GM19328 (cell line): ENCODE results near the gene SOWAHD.
A peak's percentile ranks its signal among the peaks of the same experiment; 100 is the strongest.
"Not testable (repeated sequence)": the region's sequence is repeated elsewhere in the genome, so short reads cannot be mapped to it uniquely, and the experiment has no call there.

Experiments
- ATAC-seq: cut with Tn5 transposase; IDR thresholded peaks from one replicate; pipeline ENCODE4 v1.9.1; 2021; ENCODE audit warnings: mild to moderate bottlenecking, moderate library complexity; ENCODE audit not compliant: unreplicated experiment

SOWAHD gene

DNA sequence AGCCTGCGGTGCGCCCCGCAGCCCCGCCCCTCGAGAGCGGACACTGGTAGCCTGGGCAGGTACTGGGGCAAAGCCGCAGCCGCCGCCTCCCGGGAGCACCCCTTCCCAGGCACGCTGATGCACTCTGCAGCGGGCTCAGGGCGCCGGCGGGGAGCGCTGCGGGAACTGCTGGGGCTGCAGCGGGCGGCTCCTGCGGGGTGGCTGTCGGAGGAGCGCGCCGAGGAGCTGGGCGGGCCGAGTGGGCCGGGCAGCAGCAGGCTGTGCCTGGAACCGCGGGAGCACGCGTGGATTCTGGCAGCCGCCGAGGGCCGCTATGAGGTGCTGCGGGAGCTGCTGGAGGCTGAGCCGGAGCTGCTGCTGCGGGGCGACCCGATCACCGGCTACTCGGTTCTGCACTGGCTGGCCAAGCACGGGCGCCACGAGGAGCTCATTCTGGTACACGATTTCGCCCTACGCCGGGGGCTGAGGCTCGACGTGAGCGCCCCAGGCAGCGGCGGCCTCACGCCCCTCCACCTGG, 401 bp downstream of the SOWAHD start:
- no peak for ATAC-seq

DNA sequence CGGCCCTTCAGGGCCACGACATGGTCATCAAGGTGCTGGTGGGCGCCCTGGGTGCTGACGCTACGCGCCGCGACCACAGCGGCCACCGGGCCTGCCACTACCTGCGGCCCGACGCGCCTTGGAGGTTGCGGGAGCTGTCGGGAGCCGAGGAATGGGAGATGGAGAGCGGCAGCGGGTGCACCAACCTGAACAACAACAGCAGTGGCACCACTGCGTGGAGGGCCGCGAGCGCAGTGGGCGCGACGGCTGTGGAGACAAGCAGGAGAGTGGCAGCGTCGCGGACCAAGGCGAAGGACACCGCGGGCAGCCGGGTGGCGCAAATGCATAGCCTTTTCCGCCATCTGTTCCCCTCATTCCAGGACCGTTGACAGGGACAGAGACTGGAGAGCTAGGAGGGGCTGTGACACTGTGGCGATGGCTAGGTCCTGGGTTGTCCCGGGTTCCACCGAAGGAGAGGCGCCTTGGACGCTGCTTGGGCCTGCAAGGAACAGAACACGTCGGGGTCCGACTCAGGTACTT, 919 bp downstream of the SOWAHD start:
- no peak for ATAC-seq

GRCh38 chrX:119760026-119760877, 1.9 kb downstream of the SOWAHD start:
- no peak for ATAC-seq

- ATAC-seq = no peak
Observed at GRCh38 chrX:119762718-119763117, 4.3 kb downstream of the SOWAHD start.

DNA sequence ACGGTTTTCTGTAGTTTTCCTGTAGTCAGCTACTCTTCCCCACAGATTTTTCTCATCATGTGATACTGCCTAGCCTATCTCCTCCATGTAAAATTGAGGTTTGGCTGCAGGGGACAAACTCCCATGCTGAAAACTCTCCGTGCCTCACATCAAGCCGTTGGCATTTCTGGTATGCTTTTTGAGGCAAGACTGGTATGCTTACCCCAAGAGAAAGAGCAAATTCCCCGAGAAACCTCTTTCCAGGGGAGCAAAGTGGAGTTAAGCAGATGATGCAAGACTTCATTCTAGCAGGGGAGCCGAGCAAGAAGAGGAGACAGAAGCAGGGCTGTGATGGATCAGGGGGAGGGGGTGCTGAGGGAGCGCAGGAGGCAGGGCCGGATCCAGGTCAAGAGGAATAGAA, 4.8 kb downstream of the SOWAHD start:
- no peak for ATAC-seq

DNA sequence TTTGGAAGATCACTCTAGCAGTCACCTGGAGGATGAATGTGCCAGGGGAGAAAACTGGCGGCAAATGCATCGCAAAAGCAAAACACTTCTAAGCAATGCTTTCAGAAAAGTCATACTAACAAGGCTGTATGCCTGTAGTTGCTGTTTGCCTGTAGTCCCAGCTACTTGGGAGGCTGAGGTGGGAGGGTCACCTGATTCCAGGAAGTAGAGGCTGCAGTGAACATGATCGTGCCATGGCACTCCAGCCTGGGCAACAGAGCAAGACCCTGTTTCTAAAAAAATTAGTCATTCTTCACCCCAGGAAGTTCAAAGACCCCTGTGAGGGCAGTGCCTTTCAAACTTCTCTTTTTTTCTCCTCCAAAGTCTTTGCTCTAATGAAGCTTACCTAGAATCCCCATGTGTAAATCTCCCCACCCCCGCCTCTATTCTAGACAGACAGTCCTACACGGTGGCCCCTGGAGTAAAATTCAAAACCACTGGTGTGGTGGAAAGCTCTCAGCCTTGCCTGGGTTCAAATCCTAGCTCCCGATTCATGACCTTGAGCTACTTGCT, 5.5 kb downstream of the SOWAHD start:
- no peak for ATAC-seq

DNA sequence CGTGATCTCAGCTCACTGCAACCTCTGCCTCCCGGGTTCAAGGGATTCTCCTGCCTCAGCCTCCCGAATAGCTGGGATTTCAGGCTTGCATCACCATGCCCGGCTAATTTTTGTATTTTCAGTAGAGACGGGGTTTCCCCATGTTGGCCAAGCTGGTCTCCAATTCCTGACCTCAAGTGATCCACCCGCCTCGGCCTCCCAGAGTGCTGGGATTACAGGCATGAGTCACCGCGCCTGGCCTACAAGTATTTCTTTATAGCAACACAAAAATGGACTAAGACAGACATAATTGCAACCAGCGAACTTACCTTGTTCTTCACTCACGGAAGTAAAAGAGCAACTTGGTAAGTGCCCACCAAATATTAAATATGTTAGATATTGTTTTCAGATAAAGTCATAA, 10.0 kb downstream of the SOWAHD start:
- ATAC-seq = not testable (repeated sequence)

GRCh38 chrX:119769388-119769787, 11.0 kb downstream of the SOWAHD start:
- not testable (repeated sequence) for ATAC-seq

- no peak for ATAC-seq
Observed at GRCh38 chrX:119775517-119776238, 17.3 kb downstream of the SOWAHD start.

GRCh38 chrX:119778829-119779228, 20.4 kb downstream of the SOWAHD start:
- ATAC-seq = no peak

GRCh38 chrX:119783026-119783425, 24.6 kb downstream of the SOWAHD start:
- ATAC-seq = no peak

DNA sequence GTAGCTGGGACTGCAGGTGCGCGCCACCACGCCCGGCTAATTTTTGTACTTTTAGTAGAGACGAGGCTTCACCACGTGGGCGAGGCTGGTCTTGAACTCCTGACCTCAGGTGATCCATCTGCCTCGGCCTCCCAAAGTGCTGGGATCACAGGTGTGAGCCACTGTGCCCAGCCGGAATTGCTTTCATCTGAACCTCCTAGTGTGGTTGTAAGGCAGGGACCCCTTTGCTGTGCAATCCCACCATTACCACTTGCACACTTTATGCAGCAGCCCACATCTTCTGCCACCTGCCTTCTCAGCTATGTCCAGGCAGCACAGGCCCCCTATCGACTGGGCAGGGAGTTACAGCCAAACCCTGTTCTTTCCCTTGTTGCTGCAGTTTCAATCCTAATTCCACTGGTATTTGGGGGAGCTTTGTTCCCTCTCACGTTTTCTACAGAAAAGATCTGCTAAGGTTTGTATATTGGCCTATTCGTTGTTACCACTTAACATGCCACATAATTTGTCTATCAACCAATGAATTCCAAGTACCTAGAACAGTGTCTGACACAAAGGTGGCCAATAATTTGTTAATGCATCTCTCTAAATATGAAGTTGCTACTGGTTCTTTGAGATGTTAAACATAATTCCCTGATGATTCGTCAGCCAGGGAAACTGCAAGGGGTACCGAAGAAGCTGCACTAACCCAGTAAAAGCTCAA, 26.5 kb downstream of the SOWAHD start:
- no peak for ATAC-seq

DNA sequence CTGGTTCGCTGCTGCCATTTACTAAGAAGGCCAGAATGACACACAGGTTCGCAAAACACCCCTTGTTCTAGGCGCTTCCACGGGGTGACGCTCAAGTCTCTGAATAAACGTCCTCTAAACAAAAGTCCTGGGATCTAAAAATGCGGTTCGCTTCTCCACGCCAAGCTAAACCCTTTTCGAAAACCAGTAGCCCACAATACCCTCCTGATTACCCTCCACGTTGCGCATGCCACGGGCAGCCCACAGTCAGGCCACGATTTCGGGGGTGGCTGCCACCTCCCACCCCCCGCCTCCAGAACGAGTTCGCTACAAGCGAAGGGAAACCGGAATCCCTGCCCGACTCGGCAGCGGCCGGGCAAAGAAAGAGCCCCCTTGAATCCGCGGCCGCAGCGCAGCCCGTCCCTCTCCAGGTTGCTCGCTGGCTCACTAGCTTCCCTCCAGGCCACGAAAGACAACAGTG, 32.6 kb downstream of the SOWAHD start:
- ATAC-seq = peak; percentile 28

GRCh38 chrX:119791437-119792231, 33.2 kb downstream of the SOWAHD start, which contains the start of gene RPL39:
Gene RPL39 (minus strand): TSS chrX:119791630. CDS start chrX:119791576, 54 bp downstream.
- ATAC-seq = peak; percentile 85

DNA sequence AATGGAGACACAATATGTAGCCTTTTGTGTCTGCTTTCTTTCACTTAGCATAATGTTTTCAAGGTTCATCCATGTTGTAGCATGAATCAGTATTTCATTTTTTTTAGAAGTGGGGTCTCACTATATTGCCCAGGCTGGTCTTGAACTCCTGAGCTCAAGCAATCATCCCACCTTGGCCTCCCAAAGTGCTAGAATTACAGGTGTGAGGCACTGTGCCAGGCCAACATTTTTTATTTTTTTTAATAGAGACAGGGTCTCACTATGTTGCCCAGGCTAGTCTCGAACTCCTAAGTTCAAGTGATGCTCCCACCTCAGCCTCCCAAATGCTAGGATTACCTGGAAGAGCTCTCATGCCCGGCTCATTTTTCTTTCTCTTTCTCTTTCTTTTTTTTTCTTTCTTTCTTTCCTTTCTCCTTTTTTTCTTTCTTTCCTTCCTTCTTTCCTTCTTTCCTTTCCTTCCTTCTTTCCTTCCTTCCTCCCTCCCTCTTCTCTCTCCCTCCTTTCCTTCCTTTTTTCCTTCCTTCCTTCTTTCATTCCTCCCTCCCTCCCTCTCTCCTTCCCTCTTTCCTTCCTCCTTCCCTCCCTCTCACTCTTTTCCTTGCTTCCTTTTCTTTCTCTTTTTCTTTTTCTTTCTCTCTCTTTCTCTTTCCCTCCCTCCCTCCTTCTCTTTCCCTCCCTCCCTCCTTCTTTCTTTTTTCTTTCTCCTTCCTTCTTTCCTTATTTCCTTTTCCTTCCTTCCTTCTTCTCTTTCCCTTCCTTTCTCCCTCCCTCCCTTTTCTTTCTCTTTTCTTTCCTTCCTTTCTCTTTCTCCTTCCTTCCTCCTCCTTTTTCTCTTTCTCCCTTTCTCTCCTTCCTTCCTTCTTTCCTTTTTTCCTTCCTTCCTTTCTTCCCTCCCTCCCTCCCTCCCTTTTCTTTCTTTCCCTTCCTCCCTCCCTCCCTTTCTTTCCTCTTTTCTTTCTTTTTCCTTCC, 43.1 kb downstream of the SOWAHD start:
- ATAC-seq = no peak

- ATAC-seq = no peak
Observed at GRCh38 chrX:119802546-119802945, 44.2 kb downstream of the SOWAHD start.

DNA sequence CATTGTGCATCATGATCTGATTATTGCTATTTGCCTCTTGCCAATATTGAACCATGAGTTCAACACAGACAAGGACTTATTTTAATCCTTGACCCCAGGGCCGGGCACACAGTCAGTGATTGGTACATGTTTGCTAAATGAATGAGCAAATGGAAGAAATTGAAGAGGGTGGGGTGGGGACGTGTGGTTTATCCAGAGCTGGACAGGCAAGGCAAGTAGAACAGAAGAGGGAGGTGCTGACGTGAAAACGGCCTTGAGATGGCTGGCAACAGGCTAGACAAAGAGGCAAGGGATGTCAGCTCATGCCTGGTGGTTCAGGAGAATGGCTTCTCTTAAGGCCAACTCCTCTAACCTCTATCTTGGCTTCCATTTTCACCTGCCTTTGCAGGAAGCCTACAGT, 50.1 kb downstream of the SOWAHD start:
- ATAC-seq = not testable (repeated sequence)

DNA sequence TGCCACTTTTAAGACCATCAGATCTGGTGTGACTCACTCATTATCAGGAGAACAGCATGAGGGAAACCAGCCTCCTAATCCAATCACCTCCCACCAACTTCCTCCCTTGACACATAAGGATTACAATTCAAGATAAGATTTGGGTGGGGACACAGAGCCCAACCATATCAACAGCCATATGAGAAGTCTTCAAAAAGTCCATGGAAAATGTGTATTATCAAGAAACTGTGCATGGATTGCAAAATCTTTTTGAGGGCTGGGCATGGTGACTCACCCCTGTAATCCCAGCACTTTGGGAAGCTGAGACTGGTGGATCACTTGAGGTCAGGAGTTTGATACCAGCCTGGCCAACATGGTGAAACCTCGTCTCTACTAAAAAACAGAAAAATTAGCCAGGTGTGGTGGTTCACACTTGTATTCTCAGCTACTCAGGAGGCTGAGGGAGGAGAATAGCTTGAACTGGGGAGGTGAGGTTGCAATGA, 50.8 kb downstream of the SOWAHD start:
- no peak for ATAC-seq
